HepG2 (cell line): ENCODE data around the gene PPP1R15B. TPM values are rescaled to one million over a fixed set of nuclear protein-coding genes. Genes with fewer than 3 reads are reported as not detected.

Experiments
- CBFB ChIP-seq: sonication (generic); formaldehyde crosslinking; IDR thresholded peaks from 2 replicates; pipeline ENCODE4 v1.4.0; 2020; ENCODE audit warnings: missing genetic modification reagents
- EEA1 ChIP-seq: sonication (generic); formaldehyde crosslinking; IDR thresholded peaks from 2 replicates; pipeline ENCODE4 v1.5.1; 2020; ENCODE audit warnings: mild to moderate bottlenecking, missing genetic modification reagents, borderline replicate concordance
- GFI1 ChIP-seq: sonication (generic); formaldehyde crosslinking; IDR thresholded peaks from 2 replicates; pipeline ENCODE4 v1.5.0; 2020; ENCODE audit warnings: missing genetic modification reagents, mild to moderate bottlenecking, borderline replicate concordance
- PAX8 ChIP-seq: sonication (generic); formaldehyde crosslinking; IDR thresholded peaks from 2 replicates; pipeline ENCODE4 v1.8.0; 2022; ENCODE audit warnings: mild to moderate bottlenecking, missing genetic modification reagents, borderline replicate concordance
- SOX13 ChIP-seq, 3 experiments: fragments of 450-650 bp in 1 of 3; sonication (generic) in 1 of 3; formaldehyde crosslinking in 1 of 3; IDR thresholded peaks in 2 of 3; conservative IDR thresholded peaks in 1 of 3; 2 replicates each; pipeline versions ENCODE4 v1.5.0 to v1.6.1; 2016 to 2020; ENCODE audit warnings: antibody characterized with exemption in 1 of 3, mild to moderate bottlenecking in 1 of 3, missing compliant biosample characterization in 1 of 3, missing genetic modification reagents in 1 of 3, moderate library complexity in 1 of 3
- THAP11 ChIP-seq: IDR thresholded peaks from 2 replicates; pipeline ENCODE4 v1.6.1; 2016; ENCODE audit warnings: missing biosample characterization, missing genetic modification reagents
- ZFYVE20 ChIP-seq: sonication (generic); formaldehyde crosslinking; IDR thresholded peaks from 2 replicates; pipeline ENCODE4 v1.8.0; 2023; ENCODE audit warnings: low read depth, mild to moderate bottlenecking, moderate library complexity, missing genetic modification reagents, borderline replicate concordance
- ZNF138 ChIP-seq: sonication (generic); formaldehyde crosslinking; IDR thresholded peaks from 2 replicates; pipeline ENCODE4 v1.5.0; 2020; ENCODE audit warnings: mild to moderate bottlenecking, low read depth, missing genetic modification reagents
- ZNF207 ChIP-seq: fragments of 450-650 bp; IDR thresholded peaks from 2 replicates; pipeline ENCODE4 v1.6.1; 2016; ENCODE audit warnings: antibody characterized with exemption, borderline replicate concordance
- ZNF354B ChIP-seq: sonication (generic); formaldehyde crosslinking; IDR thresholded peaks from 2 replicates; pipeline ENCODE4 v1.8.0; 2022; ENCODE audit warnings: mild to moderate bottlenecking, missing genetic modification reagents
- ZNF792 ChIP-seq: IDR thresholded peaks from 2 replicates; pipeline ENCODE4 v1.6.1; 2016
- ZNF816 ChIP-seq: sonication (generic); formaldehyde crosslinking; IDR thresholded peaks from 2 replicates; pipeline ENCODE4 v1.8.0; 2022; ENCODE audit warnings: missing genetic modification reagents, mild to moderate bottlenecking, borderline replicate concordance
- ZSCAN31 ChIP-seq: sonication (generic); formaldehyde crosslinking; IDR thresholded peaks from 2 replicates; pipeline ENCODE4 v1.5.0; 2020; ENCODE audit warnings: low read depth, mild to moderate bottlenecking, missing genetic modification reagents
- polyA plus RNA-seq, 8 experiments: library from polyadenylated mRNA; depleted of rRNA in 3 of 8; stranded (reverse) in 7 of 8; unstranded in 1 of 8; fragments of >200 nt; fragmentation: Illumina TruSeq in 4 of 8; extraction: Trizol in 4 of 8; gene quantifications; 2 replicates each; pipeline versions ENCODE4 v1.2.1 to v1.2.3, GENCODE V29; 2011 to 2016; ENCODE audit warnings: low read depth in 4 of 8, missing spikeins in 1 of 8, mixed read lengths in 1 of 8; ENCODE audit not compliant: insufficient read depth in 1 of 8
- total RNA-seq, 5 experiments: library from RNA; depleted of rRNA; stranded (reverse); fragments of >200 nt; fragmentation: Illumina TruSeq; extraction: Trizol; gene quantifications; 2 replicates each; pipeline ENCODE4 v1.2.3, GENCODE V29; 2016; ENCODE audit warnings: low read depth in 1 of 5
- TF ChIP-seq, protein P1 (sequence below): sonication (generic); formaldehyde crosslinking; IDR thresholded peaks from 2 replicates; pipeline ENCODE4 v1.5.0; 2020; ENCODE audit warnings: mild to moderate bottlenecking, missing genetic modification reagents
- TF ChIP-seq, protein P2 (sequence below): IDR thresholded peaks from 2 replicates; pipeline ENCODE4 v1.6.1; 2016; ENCODE audit warnings: mild to moderate bottlenecking, missing biosample characterization, missing genetic modification reagents
- TF ChIP-seq, protein P3 (sequence below): IDR thresholded peaks from 2 replicates; pipeline ENCODE4 v1.6.1; 2012; ENCODE audit warnings: low read depth, low read length, improper control_type of control experiment
- TF ChIP-seq, protein P4 (sequence below): sonication (generic); formaldehyde crosslinking; IDR thresholded peaks from 2 replicates; pipeline ENCODE4 v1.4.0; 2020; ENCODE audit warnings: missing genetic modification reagents, borderline replicate concordance
- TF ChIP-seq, protein P5 (sequence below): sonication (generic); formaldehyde crosslinking; IDR thresholded peaks from 2 replicates; pipeline ENCODE4 v1.4.0; 2020; ENCODE audit warnings: mild to moderate bottlenecking, missing genetic modification reagents

Gene PPP1R15B
- total and polyA plus RNA-seq, 2 of the 13 experiments (the other 11 are each of a cell fraction or from before 2014, with no cell fraction given) = 13.4 to 23.8 TPM

DNA sequence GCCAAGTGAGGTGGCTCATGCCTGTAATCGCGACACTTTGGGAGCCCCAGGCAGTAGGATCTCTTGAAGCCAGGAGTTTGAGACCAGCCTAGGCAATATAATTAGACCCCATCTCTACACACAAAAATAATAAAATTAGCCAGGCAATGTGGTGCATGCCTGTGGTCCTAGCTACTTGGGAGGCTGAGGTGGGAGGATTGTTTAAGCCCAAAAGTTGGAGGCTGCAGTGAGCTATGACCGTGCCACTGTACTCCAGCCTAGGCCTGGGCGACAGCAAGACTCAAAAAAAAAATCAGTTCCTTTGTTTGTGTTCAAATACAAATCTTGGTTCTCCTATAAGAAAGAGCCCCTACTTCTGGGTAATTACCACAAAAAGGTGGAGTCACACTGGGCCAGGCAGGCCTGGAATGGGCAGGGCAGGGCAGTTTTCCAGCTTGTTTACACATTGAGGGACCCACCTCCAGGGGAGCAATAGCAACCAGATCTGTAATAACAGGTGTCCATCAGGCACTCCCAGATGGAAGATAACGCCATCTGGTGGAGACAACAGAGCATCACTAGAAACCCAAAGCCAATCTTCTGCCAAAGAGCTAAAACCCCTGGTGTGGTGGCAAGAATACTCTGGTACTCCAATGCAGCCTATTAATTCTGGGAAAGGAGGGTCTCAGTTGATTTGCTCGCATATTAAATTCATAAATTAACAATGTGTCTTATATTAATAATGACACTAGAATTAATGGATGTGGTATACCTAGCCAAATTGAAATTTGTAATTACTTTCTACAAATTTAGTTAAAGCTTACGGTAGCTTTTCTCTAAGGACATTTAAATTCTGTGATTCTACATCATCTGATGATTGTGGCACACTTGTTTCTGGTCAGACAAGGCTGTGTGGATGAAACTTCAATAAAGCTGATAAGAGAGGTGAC, 13.2 kb downstream of the PPP1R15B start (continued):
- TF ChIP-seq, protein P1, sequence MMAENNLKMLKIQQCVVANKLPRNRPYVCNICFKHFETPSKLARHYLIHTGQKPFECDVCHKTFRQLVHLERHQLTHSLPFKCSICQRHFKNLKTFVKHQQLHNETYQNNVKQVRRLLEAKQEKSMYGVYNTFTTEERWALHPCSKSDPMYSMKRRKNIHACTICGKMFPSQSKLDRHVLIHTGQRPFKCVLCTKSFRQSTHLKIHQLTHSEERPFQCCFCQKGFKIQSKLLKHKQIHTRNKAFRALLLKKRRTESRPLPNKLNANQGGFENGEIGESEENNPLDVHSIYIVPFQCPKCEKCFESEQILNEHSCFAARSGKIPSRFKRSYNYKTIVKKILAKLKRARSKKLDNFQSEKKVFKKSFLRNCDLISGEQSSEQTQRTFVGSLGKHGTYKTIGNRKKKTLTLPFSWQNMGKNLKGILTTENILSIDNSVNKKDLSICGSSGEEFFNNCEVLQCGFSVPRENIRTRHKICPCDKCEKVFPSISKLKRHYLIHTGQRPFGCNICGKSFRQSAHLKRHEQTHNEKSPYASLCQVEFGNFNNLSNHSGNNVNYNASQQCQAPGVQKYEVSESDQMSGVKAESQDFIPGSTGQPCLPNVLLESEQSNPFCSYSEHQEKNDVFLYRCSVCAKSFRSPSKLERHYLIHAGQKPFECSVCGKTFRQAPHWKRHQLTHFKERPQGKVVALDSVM (CRISPR knock-in tag) = peak; percentile 96
- TF ChIP-seq, protein P2, sequence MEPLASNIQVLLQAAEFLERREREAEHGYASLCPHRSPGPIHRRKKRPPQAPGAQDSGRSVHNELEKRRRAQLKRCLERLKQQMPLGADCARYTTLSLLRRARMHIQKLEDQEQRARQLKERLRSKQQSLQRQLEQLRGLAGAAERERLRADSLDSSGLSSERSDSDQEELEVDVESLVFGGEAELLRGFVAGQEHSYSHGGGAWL = 0 out of 2 replicates have a peak, but pooled peaks have one; percentile 29
- TF ChIP-seq ZNF792 (CRISPR knock-in tag) (peak; percentile 27; the same call in 1 of the 2 replicates), ZNF354B (CRISPR knock-in tag) (no peak), THAP11 (CRISPR knock-in tag) (peak; percentile 47; the same call in 1 of the 2 replicates), ZNF138 (no peak), ZSCAN31 (no peak), ZFYVE20 (CRISPR knock-in tag) (no peak), GFI1 (CRISPR knock-in tag) (peak; percentile 81), ZNF207 (no peak), SOX13 (IDR thresholded peaks at IDR 0.05) (no peak), SOX13 (CRISPR knock-in tag; conservative IDR thresholded peaks at IDR 0.05 in 1 of 2, IDR thresholded peaks at IDR 0.05 in 1 of 2) (peak in 1 of 2 experiments; percentile 36; a peak in 1 of 4 replicates), PAX8 (CRISPR knock-in tag) (no peak), CBFB (CRISPR knock-in tag) (0 out of 2 replicates have a peak, but pooled peaks have one; percentile 30), ZNF816 (CRISPR knock-in tag) (no peak), EEA1 (no peak)
- TF ChIP-seq, protein P3, sequence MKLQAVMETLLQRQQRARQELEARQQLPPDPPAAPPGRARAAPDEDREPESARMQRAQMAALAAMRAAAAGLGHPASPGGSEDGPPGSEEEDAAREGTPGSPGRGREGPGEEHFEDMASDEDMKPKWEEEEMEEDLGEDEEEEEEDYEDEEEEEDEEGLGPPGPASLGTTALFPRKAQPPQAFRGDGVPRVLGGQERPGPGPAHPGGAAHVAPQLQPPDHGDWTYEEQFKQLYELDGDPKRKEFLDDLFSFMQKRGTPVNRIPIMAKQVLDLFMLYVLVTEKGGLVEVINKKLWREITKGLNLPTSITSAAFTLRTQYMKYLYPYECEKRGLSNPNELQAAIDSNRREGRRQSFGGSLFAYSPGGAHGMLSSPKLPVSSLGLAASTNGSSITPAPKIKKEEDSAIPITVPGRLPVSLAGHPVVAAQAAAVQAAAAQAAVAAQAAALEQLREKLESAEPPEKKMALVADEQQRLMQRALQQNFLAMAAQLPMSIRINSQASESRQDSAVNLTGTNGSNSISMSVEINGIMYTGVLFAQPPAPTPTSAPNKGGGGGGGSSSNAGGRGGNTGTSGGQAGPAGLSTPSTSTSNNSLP = peak; percentile 83; the same call in 1 of the 2 replicates
- TF ChIP-seq, protein P4, sequence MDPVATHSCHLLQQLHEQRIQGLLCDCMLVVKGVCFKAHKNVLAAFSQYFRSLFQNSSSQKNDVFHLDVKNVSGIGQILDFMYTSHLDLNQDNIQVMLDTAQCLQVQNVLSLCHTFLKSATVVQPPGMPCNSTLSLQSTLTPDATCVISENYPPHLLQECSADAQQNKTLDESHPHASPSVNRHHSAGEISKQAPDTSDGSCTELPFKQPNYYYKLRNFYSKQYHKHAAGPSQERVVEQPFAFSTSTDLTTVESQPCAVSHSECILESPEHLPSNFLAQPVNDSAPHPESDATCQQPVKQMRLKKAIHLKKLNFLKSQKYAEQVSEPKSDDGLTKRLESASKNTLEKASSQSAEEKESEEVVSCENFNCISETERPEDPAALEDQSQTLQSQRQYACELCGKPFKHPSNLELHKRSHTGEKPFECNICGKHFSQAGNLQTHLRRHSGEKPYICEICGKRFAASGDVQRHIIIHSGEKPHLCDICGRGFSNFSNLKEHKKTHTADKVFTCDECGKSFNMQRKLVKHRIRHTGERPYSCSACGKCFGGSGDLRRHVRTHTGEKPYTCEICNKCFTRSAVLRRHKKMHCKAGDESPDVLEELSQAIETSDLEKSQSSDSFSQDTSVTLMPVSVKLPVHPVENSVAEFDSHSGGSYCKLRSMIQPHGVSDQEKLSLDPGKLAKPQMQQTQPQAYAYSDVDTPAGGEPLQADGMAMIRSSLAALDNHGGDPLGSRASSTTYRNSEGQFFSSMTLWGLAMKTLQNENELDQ (CRISPR knock-in tag) = no peak
- TF ChIP-seq, protein P5, sequence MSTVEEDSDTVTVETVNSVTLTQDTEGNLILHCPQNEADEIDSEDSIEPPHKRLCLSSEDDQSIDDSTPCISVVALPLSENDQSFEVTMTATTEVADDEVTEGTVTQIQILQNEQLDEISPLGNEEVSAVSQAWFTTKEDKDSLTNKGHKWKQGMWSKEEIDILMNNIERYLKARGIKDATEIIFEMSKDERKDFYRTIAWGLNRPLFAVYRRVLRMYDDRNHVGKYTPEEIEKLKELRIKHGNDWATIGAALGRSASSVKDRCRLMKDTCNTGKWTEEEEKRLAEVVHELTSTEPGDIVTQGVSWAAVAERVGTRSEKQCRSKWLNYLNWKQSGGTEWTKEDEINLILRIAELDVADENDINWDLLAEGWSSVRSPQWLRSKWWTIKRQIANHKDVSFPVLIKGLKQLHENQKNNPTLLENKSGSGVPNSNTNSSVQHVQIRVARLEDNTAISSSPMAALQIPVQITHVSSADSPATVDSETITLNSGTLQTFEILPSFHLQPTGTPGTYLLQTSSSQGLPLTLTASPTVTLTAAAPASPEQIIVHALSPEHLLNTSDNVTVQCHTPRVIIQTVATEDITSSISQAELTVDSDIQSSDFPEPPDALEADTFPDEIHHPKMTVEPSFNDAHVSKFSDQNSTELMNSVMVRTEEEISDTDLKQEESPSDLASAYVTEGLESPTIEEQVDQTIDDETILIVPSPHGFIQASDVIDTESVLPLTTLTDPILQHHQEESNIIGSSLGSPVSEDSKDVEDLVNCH (CRISPR knock-in tag) = no peak
